Lower lobe of right lung (tissue), 2 donors: Measurements from ENCODE around the gene MCM9. TPM values are rescaled to one million over a fixed set of nuclear protein-coding genes. Genes with fewer than 3 reads are reported as not detected.

ENCODE experiments used
- ATAC-seq, 2 donors: fragments of 200-7000 bp; cut with Tn5 transposase; one replicate each; pipeline ENCODE4 v1.9.1; 2020 to 2022; ENCODE audit warnings: mild to moderate bottlenecking in 2 of 2, moderate library complexity in 2 of 2
- DNase-seq: peaks from one replicate; pipeline ENCODE4 v3.0.0-alpha.2; 2020
- H3K27ac ChIP-seq: fragments of 200-600 bp; one replicate; pipeline ENCODE4 v1.8.0; 2022
- H3K27me3 ChIP-seq: fragments of 200-600 bp; one replicate; pipeline ENCODE4 v1.8.0; 2022; ENCODE audit warnings: low read depth
- H3K36me3 ChIP-seq: fragments of 200-600 bp; one replicate; pipeline ENCODE4 v1.8.0; 2022; ENCODE audit warnings: mild to moderate bottlenecking
- H3K4me1 ChIP-seq: fragments of 200-600 bp; one replicate; pipeline ENCODE4 v1.8.0; 2022
- H3K4me3 ChIP-seq: fragments of 200-600 bp; one replicate; pipeline ENCODE4 v1.8.0; 2022; ENCODE audit warnings: mild to moderate bottlenecking
- H3K9me3 ChIP-seq: fragments of 200-600 bp; one replicate; pipeline ENCODE4 v1.8.0; 2022
- CTCF ChIP-seq: fragments of 200-600 bp; IDR thresholded peaks from one replicate; pipeline ENCODE4 v1.8.0; 2022; ENCODE audit warnings: antibody characterized with exemption, mild to moderate bottlenecking
- intact Hi-C: fragments of 100-400 bp; cut with DNase I; formaldehyde crosslinking; loops from one replicate; pipeline ENCODE4 v1.11.0; 2022
- total RNA-seq: library from RNA; stranded (reverse); fragmentation: NEBNext Ultra II Directional; extraction: Animal tissue kit (Norgen Biotek cat#: 25700); gene quantifications from one replicate; pipeline ENCODE4 v1.2.1, GENCODE V29; 2021
- donor health status: DM: no; HTN: yes; CAD: no; lungs with severe emphysema.

MCM9 gene
- total RNA-seq, 1 donor from 2014 or later = 23.6 TPM

- Histone ChIP-seq H3K27ac (no peak overlapping the region), H3K27me3 (no peaks in the 10 kb centered on the region), H3K4me3 (no peak overlapping the region), H3K36me3 (no peaks in the 10 kb centered on the region), H3K4me1 (peaks cover 16% of the 10 kb centered on the region), H3K9me3 (no peaks in the 10 kb centered on the region)
- DNase-seq (no peak), ATAC-seq (no peak)
- TF ChIP-seq CTCF = no peak
- intact Hi-C loops = no loop called here
These were observed 145.5 kb downstream of the MCM9 start for GRCh38 chr6:118789419-118789818.

- H3K27me3 ChIP-seq = no peaks in the 10 kb centered on the region
- DNase-seq (no peak), ATAC-seq (no peak)
- H3K4me3 ChIP-seq = no peak overlapping the region
- peak overlapping the region; percentile 9 for H3K27ac ChIP-seq
- H3K4me1 ChIP-seq = peaks cover 19% of the 10 kb centered on the region
- intact Hi-C loops = no loop called here
- no peak for TF ChIP-seq CTCF
- no peaks in the 10 kb centered on the region for H3K9me3 ChIP-seq
- H3K36me3 ChIP-seq = no peaks in the 10 kb centered on the region
These were observed 146.3 kb downstream of the MCM9 start for GRCh38 chr6:118788702-118789101.

- peaks cover 27% of the 10 kb centered on the region for H3K4me1 ChIP-seq
- H3K27me3 ChIP-seq = no peaks in the 10 kb centered on the region
- intact Hi-C loops = no loop called here
- no peaks in the 10 kb centered on the region for H3K36me3 ChIP-seq
- DNase-seq = peak; percentile 47
- peak; percentile 69 to 81 for ATAC-seq
- peak overlapping the region; percentile 9 for H3K27ac ChIP-seq
- no peak overlapping the region for H3K4me3 ChIP-seq
- no peak for TF ChIP-seq CTCF
- no peaks in the 10 kb centered on the region for H3K9me3 ChIP-seq
These were observed 147.1 kb downstream of the MCM9 start for GRCh38 chr6:118787724-118788423.

GRCh38 chr6:118786596-118787453 lies 148.1 kb downstream of the MCM9 start:
- DNase-seq = no peak
- no peak for TF ChIP-seq CTCF
- Histone ChIP-seq H3K9me3 (no peaks in the 10 kb centered on the region), H3K27me3 (no peaks in the 10 kb centered on the region), H3K27ac (no peak overlapping the region), H3K4me3 (no peak overlapping the region), H3K4me1 (peaks cover 28% of the 10 kb centered on the region), H3K36me3 (no peaks in the 10 kb centered on the region)
- intact Hi-C loops = no loop called here
- ATAC-seq = no peak

GRCh38 chr6:118785601-118786000 lies 149.4 kb downstream of the MCM9 start:
- no peaks in the 10 kb centered on the region for H3K9me3 ChIP-seq
- DNase-seq (no peak), ATAC-seq (no peak)
- no peak overlapping the region for H3K4me3 ChIP-seq
- no peak for TF ChIP-seq CTCF
- H3K27me3 ChIP-seq = no peaks in the 10 kb centered on the region
- no peaks in the 10 kb centered on the region for H3K36me3 ChIP-seq
- H3K27ac ChIP-seq = no peak overlapping the region
- intact Hi-C loops = no loop called here
- peaks cover 33% of the 10 kb centered on the region for H3K4me1 ChIP-seq
